Neutrophil (primary cell): ENCODE data around the gene DLEC1.

Source experiments
- H3K27ac ChIP-seq: fragments of 200-600 bp; sonication (generic); 2 replicates; pipeline ENCODE4 v1.5.1; 2016; ENCODE audit warnings: mild to moderate bottlenecking, moderate library complexity
- H3K27me3 ChIP-seq: fragments of 200-600 bp; sonication (generic); 2 replicates; pipeline ENCODE4 v1.6.0; 2016; ENCODE audit warnings: mild to moderate bottlenecking
- H3K36me3 ChIP-seq: fragments of 200-600 bp; sonication (generic); 2 replicates; pipeline ENCODE4 v1.5.1; 2017
- H3K4me1 ChIP-seq, 2 experiments: fragments of 200-600 bp in 1 of 2; sonication (generic) in 1 of 2; 1 replicate in 1 of 2; 2 replicates in 1 of 2; pipeline versions ENCODE4 v1.5.1 to v1.6.1; 2013 to 2016; ENCODE audit warnings: low read depth in 1 of 2, low read length in 1 of 2, mild to moderate bottlenecking in 1 of 2, moderate library complexity in 1 of 2; ENCODE audit not compliant: control insufficient read depth in 1 of 2, insufficient read depth in 1 of 2
- H3K4me3 ChIP-seq, 2 experiments: fragments of 200-600 bp in 1 of 2; sonication (generic) in 1 of 2; 1 replicate in 1 of 2; 2 replicates in 1 of 2; pipeline ENCODE4 v1.5.1; 2013 to 2016; ENCODE audit warnings: low read depth in 1 of 2, low read length in 1 of 2, mild to moderate bottlenecking in 1 of 2, moderate library complexity in 1 of 2
- H3K9me3 ChIP-seq: fragments of 200-600 bp; sonication (generic); 2 replicates; pipeline ENCODE4 v1.5.1; 2016
- CTCF ChIP-seq: fragments of 200-600 bp; sonication (generic); IDR thresholded peaks from 2 replicates; pipeline ENCODE4 v1.5.1; 2016; ENCODE audit warnings: antibody characterized with exemption

DLEC1 gene

GRCh38 chr3:38125305-38126120 lies 86.5 kb downstream of the DLEC1 start:
- TF ChIP-seq CTCF: no peak
- no peak overlapping the region for H3K4me3 ChIP-seq
- H3K36me3 ChIP-seq: peaks cover 100% of the 10 kb centered on the region
- no peaks in the 10 kb centered on the region for H3K9me3 ChIP-seq
- H3K4me1 ChIP-seq: peaks cover 0 to 11% of the 10 kb centered on the region in 2 experiments
- no peaks in the 10 kb centered on the region for H3K27me3 ChIP-seq
- H3K27ac ChIP-seq: peak overlapping the region; percentile 44

DNA sequence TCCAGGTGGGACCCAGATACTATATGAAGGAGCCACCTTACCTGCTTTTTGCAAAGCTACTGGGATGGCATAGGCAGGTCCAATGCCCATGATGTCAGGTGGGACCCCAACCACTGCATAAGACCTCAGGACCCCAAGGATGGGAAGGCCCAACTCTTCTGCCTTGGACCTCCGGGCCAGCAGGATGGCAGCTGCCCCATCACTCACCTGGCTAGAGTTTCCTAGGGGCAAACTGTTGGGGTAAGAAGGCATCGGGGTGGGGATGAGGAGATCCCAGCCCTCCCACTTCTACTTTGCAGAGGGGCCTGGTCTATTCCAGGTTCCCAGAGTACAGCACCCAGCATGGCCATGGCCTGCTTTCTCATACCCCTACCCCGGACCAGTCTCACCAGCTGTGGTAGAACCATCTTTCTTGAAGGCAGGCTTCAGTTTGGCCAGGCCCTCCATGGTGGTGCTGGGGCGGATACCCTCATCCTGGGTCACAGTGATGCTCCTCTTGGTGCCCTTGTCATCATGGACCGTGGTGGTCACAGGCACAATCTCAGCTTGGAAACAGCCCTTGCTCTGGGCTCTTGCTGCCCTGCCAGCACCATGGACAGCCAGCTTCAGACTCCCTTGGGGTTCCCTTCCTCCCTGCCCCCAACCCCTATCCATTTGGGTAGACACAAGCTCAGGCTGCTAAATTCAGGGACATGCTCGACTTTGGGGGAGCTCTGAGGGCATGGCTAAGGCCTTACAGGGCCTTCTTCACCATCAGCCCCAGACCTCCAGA lies 87.3 kb downstream of the DLEC1 start:
- H3K36me3 ChIP-seq: peaks cover 100% of the 10 kb centered on the region

DNA sequence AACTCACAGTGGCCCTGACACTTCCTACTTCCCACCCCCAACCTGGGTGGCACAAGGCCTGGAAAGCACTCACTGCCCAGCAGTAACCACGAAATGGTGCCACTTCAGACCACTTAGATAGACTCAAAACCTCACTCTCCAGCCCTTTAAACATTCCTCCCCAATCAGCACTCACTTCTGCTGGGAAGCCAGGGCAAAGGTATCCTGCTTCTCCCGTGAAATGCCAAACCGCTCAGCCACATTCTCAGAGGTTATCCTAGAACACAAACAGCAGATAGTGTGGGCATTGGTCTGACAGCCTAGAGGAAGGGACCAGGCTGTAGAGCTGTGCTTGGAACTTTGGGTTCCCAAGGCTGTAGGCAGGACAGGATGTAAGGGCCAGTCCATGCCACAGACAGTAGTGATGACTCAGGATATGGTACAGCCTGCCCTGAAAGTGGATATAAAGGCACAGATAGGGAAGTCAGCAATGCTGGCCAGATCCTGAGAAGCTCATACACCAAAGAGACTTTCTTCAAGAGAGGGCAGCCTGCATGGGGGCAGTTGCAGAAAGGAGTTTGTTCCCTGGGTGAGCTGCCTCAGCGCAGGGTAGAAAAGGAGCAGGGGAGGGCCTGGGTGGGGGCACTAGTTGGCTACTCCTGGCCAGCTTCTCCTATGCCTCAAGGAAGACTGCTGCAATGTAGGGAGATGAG lies 88.7 kb downstream of the DLEC1 start:
- TF ChIP-seq CTCF: no peak
- H3K4me1 ChIP-seq: peaks cover under 1 to 24% of the 10 kb centered on the region in 2 experiments
- H3K4me3 ChIP-seq: no peak overlapping the region
- H3K27me3 ChIP-seq: no peaks in the 10 kb centered on the region
- H3K27ac ChIP-seq: peak overlapping the region; percentile 30
- peaks cover 100% of the 10 kb centered on the region for H3K36me3 ChIP-seq
- H3K9me3 ChIP-seq: no peaks in the 10 kb centered on the region

More for the DNA sequence above, 87.3 kb downstream of the DLEC1 start:
- TF ChIP-seq CTCF: no peak
- H3K27ac ChIP-seq: peak overlapping the region; percentile 44
- peaks cover 0 to 11% of the 10 kb centered on the region in 2 experiments for H3K4me1 ChIP-seq
- no peaks in the 10 kb centered on the region for H3K9me3 ChIP-seq
- no peaks in the 10 kb centered on the region for H3K27me3 ChIP-seq
- H3K4me3 ChIP-seq: no peak overlapping the region

- H3K27ac ChIP-seq: peak overlapping the region; percentile 30
- H3K9me3 ChIP-seq: no peaks in the 10 kb centered on the region
- no peaks in the 10 kb centered on the region for H3K27me3 ChIP-seq
- H3K4me1 ChIP-seq: peaks cover 6 to 27% of the 10 kb centered on the region in 2 experiments
- no peak for TF ChIP-seq CTCF
- peaks cover 100% of the 10 kb centered on the region for H3K36me3 ChIP-seq
- no peak overlapping the region for H3K4me3 ChIP-seq
Observed at GRCh38 chr3:38128303-38128655, 89.3 kb downstream of the DLEC1 start.

- peaks cover 13 to 33% of the 10 kb centered on the region in 2 experiments for H3K4me1 ChIP-seq
- no peaks in the 10 kb centered on the region for H3K27me3 ChIP-seq
- no peak for TF ChIP-seq CTCF
- H3K4me3 ChIP-seq: no peak overlapping the region
- peaks cover 100% of the 10 kb centered on the region for H3K36me3 ChIP-seq
- H3K27ac ChIP-seq: no peak overlapping the region
- no peaks in the 10 kb centered on the region for H3K9me3 ChIP-seq
Observed at GRCh38 chr3:38129058-38129457, 90.0 kb downstream of the DLEC1 start.
